Sciatic nerve (tissue), 1 donor: ENCODE measurements around the gene ELK4. TPM values are rescaled to one million over a fixed set of nuclear protein-coding genes. Genes with fewer than 3 reads are reported as not detected.

Experiments used
- total RNA-seq: library from RNA; stranded (reverse); fragmentation: NEBNext Ultra II Directional; extraction: Animal tissue kit (Norgen Biotek cat#: 25700); gene quantifications from one replicate; pipeline ENCODE4 v1.2.1, GENCODE V29; 2021
- donor health status: DM: no; HTN: no; CAD: no.

The ELK4 gene
- total RNA-seq, 1 donor from 2014 or later: 72.1 TPM

Other genes starting within 250 kb of the ELK4 start
- gene LEMD1, start 210.0 kb downstream of the ELK4 start, total RNA-seq: not detected
- 0.13 TPM for gene BLACAT1, start 176.0 kb downstream of the ELK4 start, total RNA-seq
- gene CDK18, start 127.3 kb downstream of the ELK4 start, total RNA-seq: 9.4 TPM
- gene SLC45A3, start 48.5 kb upstream of the ELK4 start, total RNA-seq: 1.3 TPM
- 193 TPM for gene NUCKS1, start 118.2 kb upstream of the ELK4 start, total RNA-seq
- gene RAB29, start 143.5 kb upstream of the ELK4 start, total RNA-seq: 17.6 TPM
- gene SLC41A1, start 181.2 kb upstream of the ELK4 start, total RNA-seq: 44.0 TPM
- gene PM20D1, start 218.1 kb upstream of the ELK4 start, total RNA-seq: 3.9 TPM